Stimulated activated CD4-positive, alpha-beta T cell treated with anti-CD3 and anti-CD28 coated beads, Interleukin-12 subunit alpha, Interleukin-12 subunit beta, amount 100 ng/mL, for 48 hours (primary cell): ENCODE measurements around the gene TMEM183A.
A peak's percentile ranks its signal among the peaks of the same experiment; 100 is the strongest.

Experiments used
- DNase-seq, 3 donors: peaks; one replicate each; pipeline ENCODE4 v3.0.0-alpha.2; 2020; ENCODE audit warnings: low read depth in 2 of 3, low spot score in 1 of 3

The TMEM183A gene, protein sequence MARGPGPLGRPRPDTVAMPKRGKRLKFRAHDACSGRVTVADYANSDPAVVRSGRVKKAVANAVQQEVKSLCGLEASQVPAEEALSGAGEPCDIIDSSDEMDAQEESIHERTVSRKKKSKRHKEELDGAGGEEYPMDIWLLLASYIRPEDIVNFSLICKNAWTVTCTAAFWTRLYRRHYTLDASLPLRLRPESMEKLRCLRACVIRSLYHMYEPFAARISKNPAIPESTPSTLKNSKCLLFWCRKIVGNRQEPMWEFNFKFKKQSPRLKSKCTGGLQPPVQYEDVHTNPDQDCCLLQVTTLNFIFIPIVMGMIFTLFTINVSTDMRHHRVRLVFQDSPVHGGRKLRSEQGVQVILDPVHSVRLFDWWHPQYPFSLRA

DNA sequence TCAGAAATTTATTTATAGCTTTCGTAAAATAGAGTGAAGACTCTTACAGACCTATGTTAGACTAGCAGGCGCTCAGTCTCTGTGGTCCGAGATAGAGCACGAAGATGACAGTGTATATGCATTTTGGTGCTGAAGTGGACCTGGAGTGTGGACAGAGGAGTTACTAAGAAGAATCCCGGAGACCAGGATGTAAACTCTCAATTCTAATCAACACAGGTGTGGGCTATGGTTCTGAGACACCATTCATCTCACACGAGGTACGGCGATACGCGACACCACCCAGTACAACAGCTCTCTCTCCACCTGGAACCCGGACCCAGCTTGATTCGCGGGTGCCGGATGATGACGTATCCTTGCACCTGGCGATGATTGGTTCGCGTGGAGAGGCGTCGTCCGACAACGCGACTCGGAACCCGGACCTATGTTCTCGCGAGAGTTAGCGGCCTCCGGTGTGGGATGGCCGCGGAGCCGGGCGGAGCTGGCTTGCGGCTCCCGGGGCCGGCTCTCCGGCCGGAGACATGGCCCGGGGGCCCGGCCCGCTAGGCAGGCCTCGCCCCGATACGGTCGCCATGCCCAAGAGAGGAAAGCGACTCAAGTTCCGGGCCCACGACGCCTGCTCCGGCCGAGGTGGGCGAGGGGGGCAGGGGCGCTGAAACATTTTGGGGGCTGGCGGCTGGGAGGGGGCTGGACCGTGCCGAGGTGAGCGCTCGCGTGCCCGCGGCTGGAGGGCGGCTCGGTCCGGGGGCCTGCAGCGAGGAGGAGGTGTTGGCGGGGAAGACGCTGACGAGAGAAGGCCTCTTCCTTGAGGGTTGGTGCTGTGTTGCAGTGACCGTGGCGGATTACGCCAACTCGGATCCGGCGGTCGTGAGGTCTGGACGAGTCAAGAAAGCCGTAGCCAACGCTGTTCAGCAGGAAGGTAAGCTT lies at the start of gene TMEM183A:
Gene TMEM183A (plus strand): TSS at position 427 of the 924 bp plus-strand sequence. CDS start 92 bp downstream, at position 519.
- DNase-seq = peak; percentile 90 to 96 (median 91)

- peak; percentile 85 to 91 (median 90) for DNase-seq
Measured at GRCh38 chr1:202957733-202958543, 49.2 kb upstream of the TMEM183A start, which contains the start of gene ADIPOR1. Gene ADIPOR1 (minus strand): TSS chr1:202958312. CDS start chr1:202951070, 7,242 bp downstream.

DNA sequence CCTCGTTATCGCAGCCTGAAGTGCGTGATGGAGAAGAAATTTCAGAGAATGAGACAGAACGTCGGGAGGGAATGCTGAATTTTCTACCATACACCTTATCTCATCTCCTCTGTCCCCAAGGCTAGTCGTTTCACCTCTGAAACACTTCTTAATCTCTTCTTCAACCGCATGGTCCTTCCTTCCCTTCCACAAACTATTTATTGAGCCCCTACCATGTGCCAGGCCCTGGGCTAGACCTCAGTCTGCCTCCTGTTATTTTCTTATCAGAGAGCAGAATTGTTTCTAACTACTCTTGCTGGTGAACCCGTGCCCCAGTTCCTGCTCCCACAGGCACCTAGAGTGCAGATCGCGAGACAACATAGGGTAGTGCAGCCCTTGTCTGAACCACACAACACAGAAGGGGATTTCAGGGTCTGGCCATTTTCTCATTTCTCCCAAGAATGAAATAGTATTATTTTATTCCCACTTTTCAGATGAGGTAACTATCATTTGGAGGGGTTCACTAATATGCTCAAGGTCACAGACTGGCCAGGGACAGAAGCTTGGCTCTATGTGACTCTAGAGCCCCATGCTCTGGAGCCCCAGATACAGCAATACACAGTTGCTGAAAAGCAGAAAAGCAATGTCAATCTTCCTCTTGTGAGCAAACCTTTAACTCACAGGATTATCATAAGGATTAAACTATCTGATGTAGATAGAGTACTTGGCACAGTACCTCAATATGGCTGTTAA lies 48.5 kb upstream of the TMEM183A start:
- no peak for DNase-seq

- DNase-seq = no peak
Measured at GRCh38 chr1:202959276-202959620, 47.9 kb upstream of the TMEM183A start.

- no peak for DNase-seq
Measured at GRCh38 chr1:202961220-202961880, 45.8 kb upstream of the TMEM183A start.

DNA sequence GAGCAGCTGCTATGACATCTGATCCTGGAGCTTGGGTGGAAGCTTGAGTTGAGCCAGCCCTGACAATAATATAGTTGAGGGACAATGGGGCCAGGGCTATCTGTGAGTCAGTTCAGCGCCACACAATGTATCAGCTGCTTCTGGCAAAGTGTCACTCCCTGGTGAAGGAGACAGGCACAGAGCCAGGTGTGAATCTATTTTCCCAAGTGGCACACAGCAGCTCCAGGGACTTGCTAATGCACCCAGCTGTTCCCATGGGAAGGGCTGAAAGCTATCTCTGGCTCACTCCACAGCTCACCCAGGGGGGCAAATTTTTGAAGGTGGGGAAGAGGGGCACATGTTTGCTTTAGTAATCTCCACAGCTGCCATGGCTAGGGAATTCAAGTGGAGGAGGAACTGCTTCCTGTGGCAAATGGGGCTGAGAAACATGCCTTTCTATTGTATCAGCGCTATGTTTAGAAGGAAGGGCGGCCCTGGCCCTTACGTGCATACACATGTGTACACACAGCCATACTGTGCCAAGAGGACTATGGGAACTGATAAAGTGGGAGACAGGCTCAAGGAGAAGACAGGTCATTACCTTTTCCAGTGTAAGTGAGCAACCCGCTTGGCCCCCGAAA lies 42.3 kb upstream of the TMEM183A start:
- no peak for DNase-seq

- no peak for DNase-seq
Measured at GRCh38 chr1:202965422-202965821, 41.8 kb upstream of the TMEM183A start.

- no peak for DNase-seq
Measured at GRCh38 chr1:202966006-202966898, 40.9 kb upstream of the TMEM183A start.

- DNase-seq = no peak
Measured at GRCh38 chr1:202967684-202968281, 39.4 kb upstream of the TMEM183A start.

- no peak for DNase-seq
Measured at GRCh38 chr1:202968351-202968750, 38.8 kb upstream of the TMEM183A start.

- peak in 2 of 3 donors; percentile 7 to 33 for DNase-seq
Measured at GRCh38 chr1:202968895-202969295, 38.3 kb upstream of the TMEM183A start.

- DNase-seq = no peak
Measured at GRCh38 chr1:202972046-202972445, 35.1 kb upstream of the TMEM183A start.

GRCh38 chr1:202974856-202975255 lies 32.3 kb upstream of the TMEM183A start:
- no peak for DNase-seq

GRCh38 chr1:202976633-202977032 lies 30.5 kb upstream of the TMEM183A start:
- no peak for DNase-seq

GRCh38 chr1:202979459-202979858 lies 27.7 kb upstream of the TMEM183A start:
- DNase-seq = no peak

DNA sequence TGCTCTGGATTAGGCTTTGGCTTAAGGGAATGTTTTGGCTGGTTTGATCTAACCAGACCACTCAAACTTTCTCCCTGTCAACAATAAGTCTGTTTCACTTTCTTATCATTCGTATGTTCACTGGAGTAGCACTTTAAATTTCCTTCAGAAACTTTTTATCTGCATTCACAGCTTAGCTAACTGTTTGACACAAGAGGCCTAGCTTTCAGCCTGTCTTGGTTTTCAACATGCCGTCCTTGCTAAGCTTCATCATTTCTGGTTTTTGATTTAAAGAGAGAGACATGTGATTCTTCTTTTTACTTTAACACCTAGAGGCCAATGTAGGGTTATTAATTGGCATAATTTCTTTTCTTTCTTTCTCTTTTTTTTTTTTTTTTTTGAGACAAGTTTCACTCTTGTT lies 25.2 kb upstream of the TMEM183A start:
- no peak for DNase-seq

DNA sequence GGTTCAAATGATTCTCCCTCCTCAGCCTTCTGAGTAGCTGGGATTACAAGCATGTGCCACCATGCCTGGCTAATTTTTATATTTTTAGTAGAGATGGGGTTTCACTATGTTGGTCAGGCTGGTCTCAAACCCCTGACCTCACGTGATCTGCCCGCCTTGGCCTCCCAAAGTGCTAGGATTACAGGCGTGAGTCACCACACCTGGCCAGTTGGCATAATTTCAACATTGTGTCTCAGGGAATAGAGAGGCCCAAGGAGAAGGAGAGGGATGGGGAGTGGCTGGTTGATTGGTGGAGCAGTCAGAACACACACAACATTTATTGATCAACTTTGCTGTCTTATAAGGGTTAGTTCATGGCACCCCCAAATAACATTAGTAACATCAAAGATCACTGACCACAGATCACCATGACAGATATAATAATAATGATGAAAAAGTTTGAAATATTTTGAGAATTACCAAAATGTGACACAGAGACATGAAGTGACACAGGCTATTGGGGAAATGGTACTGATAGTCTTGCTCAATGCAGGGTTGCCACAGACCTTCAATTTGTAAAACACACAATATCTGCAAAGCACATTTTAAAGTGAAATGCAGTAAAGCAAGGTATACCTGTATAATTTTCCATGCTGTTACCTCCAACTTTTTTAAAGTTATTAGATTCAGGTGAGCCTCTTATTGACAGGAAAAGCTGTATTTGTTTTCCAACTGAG lies 24.3 kb upstream of the TMEM183A start:
- DNase-seq = no peak
